ENCODE results near the gene LRRN3. TPM values are rescaled to one million over a fixed set of nuclear protein-coding genes. Genes with fewer than 3 reads are reported as not detected.

The LRRN3 gene
- total and polyA plus RNA-seq, 2 of the 4 experiments (the other 2 are of a cell fraction) = 6.9 to 15.2 TPM

DNA sequence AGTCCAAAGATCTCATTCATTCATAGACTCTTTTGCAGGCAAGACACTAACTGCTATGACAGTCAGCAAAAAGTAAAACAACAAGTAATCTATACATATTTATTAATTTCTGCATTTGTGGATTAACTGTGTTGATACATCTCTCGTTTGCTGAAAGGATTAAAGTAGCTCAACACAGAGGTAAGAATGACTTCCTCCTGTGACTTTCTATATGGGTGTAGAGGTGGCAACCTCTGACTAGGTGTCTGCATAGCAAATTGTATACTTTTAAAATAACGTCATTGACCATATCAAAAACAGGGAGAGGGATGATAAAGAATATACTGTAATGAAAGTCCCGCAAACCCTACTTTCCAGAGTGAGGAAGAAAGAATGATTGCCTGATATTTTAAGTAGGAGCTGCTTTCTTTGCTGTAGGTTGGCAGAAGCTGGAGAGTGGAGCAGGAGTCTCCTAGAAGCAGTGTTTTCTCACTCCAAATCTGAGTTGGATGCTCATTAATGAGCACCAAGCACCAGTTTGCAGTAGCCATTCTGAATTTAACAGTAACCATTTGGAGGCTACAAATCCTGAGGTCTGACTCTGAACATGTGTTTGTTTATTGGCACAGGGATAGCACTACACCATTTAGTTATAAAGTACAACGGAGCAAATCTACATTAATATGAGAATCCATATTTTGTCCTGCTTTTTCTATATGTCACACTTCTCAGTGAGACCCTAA, 9.2 kb upstream of the LRRN3 start:
- H3K9me3 ChIP-seq (ENCODE audit: control insufficient read depth, insufficient read depth, low read length) = no peaks in the 10 kb centered on the region
- ChIA-PET POLR2A (ENCODE audit: unreplicated experiment) (no interaction called here), CTCF (interaction anchor here (0.5 to 0.6 kb wide), 3 partner anchors 10 to 903 kb away, joined by 3 read pairs; no protein-coding TSS in a partner anchor)
- H3K23ac ChIP-seq (ENCODE audit: low read depth, low read length) = peak overlapping the region; percentile 56; the same call in 1 of the 2 replicates
- no peak overlapping the region for H3K4me3 ChIP-seq (ENCODE audit: insufficient read depth, low read depth, low read length)
- intact Hi-C loops (cut with micrococcal nuclease) (no loop called here), dilution Hi-C loops (cut with HindIII; ENCODE audit: low sequenced_read_pairs, unreplicated experiment) (no loop called here), in situ Hi-C loops (cut with MboI; ENCODE audit: low sequenced_read_pairs) (no loop called here)
- peak overlapping the region; percentile 74 for H2BK20ac ChIP-seq (ENCODE audit: low read depth, low read length)
- H3K79me1 ChIP-seq (ENCODE audit: low read depth in 1 of 2, low read length in 2 of 2) = no peaks in the 10 kb centered on the region
- peak overlapping the region in 1 of 2 experiments; percentile 16; a peak in 1 of 4 replicates for H4K8ac ChIP-seq (ENCODE audit: low read depth in 2 of 2, low read length in 2 of 2)
- H3K4ac ChIP-seq (ENCODE audit: low read depth, low read length) = peak overlapping the region; percentile 73
- no peak overlapping the region for H3K27ac ChIP-seq (ENCODE audit: insufficient read depth, low read length)
- H3K4me1 ChIP-seq (ENCODE audit: control insufficient read depth, insufficient read depth, low read length) = peaks cover 2% of the 10 kb centered on the region
- no peak overlapping the region; the same call in 1 of the 2 replicates for H4K5ac ChIP-seq (ENCODE audit: low read depth, low read length)
- H3K4me2 ChIP-seq (ENCODE audit: low read depth, low read length) = peak overlapping the region; percentile 67; the same call in 1 of the 2 replicates
- H3K56ac ChIP-seq (ENCODE audit: extremely low read depth, insufficient read depth, low read length) = no peak overlapping the region
- no peak overlapping the region for H2AK9ac ChIP-seq (replicated peaks; ENCODE audit: low read depth, low read length, poor library complexity)
- H3K36me3 ChIP-seq (ENCODE audit: control insufficient read depth, insufficient read depth, low read length) = no peaks in the 10 kb centered on the region
- no CpG with 5 or more reads among the region's 4 CpGs for WGBS, 2 experiments (ENCODE audit: extremely low coverage in 2 of 2, insufficient read length in 1 of 2)
- TF ChIP-seq CEBPB (IDR thresholded peaks at IDR 0.05; ENCODE audit: low read depth, low read length) = no peak
- TF ChIP-seq CTCF (conservative IDR thresholded peaks at IDR 0.05; ENCODE audit: low read depth, low read length) = no peak
- TF ChIP-seq ELK1 (IDR thresholded peaks at IDR 0.05; ENCODE audit: borderline replicate concordance, low read depth, low read length) = no peak
- no peak for TF ChIP-seq NFE2L2 (IDR thresholded peaks at IDR 0.05; ENCODE audit: low read depth, low read length)
- TF ChIP-seq MAZ (IDR thresholded peaks at IDR 0.05; ENCODE audit: borderline replicate concordance, low read depth, low read length) = no peak
- no peak for TF ChIP-seq POLR2A (IDR thresholded peaks at IDR 0.05; ENCODE audit: low read depth, low read length)
- TF ChIP-seq MXI1 (IDR thresholded peaks at IDR 0.05; ENCODE audit: borderline replicate concordance, low read depth, low read length) = no peak
- no peak for TF ChIP-seq BHLHE40 (IDR thresholded peaks at IDR 0.05; ENCODE audit: low read depth, low read length)
- TF ChIP-seq CHD1 (IDR thresholded peaks at IDR 0.05; ENCODE audit: low read depth, low read length) = no peak
- TF ChIP-seq RFX5 (IDR thresholded peaks at IDR 0.05; ENCODE audit: low read depth, low read length) = no peak
- H4K91ac ChIP-seq (ENCODE audit: insufficient read depth, low read depth, low read length) = peak overlapping the region; percentile 51; the same call in 1 of the 2 replicates
- peak overlapping the region; percentile 90 for H2BK120ac ChIP-seq (ENCODE audit: low read depth, low read length)
- no peaks in the 10 kb centered on the region for H4K20me1 ChIP-seq (ENCODE audit: insufficient read depth, low read length)
- ATAC-seq (ENCODE audit: low read depth) (peak; percentile 60), DNase-seq (no peak)
- peak overlapping the region; percentile 70; the same call in 1 of the 2 replicates for H3K14ac ChIP-seq (replicated peaks; ENCODE audit: low read depth, low read length)
- no peaks in the 10 kb centered on the region for H3K27me3 ChIP-seq (ENCODE audit: control insufficient read depth, insufficient read depth, low read length)
- BruUV-seq (replicated peaks) = no TSS peak
- H2BK15ac ChIP-seq (ENCODE audit: low read depth, low read length) = no peak overlapping the region; the same call in 2 of the 3 replicates
- no peak overlapping the region for H3K9ac ChIP-seq (ENCODE audit: low read depth, low read length)
- no peak overlapping the region for H2AFZ ChIP-seq (replicated peaks; ENCODE audit: low read length, poor library complexity)
- no peak overlapping the region; the same call in 1 of the 2 replicates for H2AK5ac ChIP-seq (ENCODE audit: low read depth, low read length)
- H2BK5ac ChIP-seq (ENCODE audit: low read depth, low read length, poor library complexity, severe bottlenecking) = peak overlapping the region; percentile 70
- peak overlapping the region; percentile 55; the same call in 1 of the 2 replicates for H3K18ac ChIP-seq (ENCODE audit: low read depth, low read length)
- no peaks in the 10 kb centered on the region for H3K9me1 ChIP-seq (ENCODE audit: insufficient read depth, low read length)
